ENCODE data around the gene GPR142.

The GPR142 gene

DNA sequence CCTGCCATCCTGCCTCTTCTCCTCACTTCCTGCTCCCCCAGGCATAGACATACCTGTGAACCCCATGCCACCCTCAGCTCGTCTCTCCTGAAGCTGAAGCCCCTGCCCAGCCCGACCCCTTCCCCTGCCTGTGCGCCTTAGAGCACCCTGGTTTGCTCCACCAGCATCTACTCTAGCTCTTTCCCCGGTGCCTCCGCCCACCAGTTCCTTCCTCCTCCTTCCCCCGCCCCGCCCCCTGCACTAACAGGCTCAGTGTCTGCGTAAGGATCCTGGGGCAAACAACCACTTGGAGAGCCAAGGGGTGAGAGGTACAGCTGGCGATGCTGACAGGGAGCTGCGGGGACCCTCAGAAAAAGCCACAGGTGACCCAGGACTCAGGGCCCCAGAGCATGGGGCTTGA lies 1.9 kb downstream of the GPR142 start:
- DNase-seq (ENCODE audit: low read depth in 4 of 4, low spot score in 1 of 4), result peak; percentile 15 to 60 (median 36)

DNA sequence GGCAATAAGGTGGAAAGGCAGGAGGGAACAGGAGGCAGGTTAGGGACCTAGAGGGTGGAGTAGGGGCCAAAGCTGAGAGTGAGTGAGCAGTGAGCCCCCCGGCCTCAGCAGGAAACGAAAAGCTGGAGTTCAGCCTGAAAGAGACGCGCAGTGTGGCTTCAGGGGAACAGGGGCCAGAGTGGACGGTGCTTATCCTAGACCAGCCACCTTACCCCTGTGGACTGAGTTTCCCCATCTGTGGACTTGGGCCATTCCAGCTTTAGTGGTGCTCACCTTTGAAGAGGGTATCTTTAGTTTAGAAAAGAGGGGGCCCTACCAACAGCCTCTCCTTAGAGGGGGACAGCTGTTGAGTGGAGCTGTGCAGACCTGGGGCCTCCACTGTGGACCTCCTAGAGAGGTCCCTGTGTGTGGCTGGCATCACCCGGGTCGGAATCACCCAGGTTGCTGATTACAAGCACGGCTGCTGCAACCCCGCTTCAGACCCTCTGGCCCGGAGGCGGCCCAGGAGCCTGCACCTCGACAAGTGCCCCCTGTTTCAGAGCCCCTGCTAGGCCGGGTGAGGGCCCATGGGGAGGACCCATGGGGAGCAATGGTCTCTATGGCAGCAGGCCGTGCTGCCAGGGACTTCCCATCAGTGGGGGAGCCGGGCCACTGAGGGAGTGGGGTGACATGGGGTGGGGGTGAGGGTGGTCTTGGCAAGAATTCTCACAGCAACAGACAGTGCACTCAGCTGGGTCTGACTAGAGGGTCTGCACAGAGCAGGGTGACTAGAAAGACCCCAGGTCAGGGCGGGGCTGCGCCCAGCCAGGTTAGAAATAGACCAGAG lies 2.6 kb downstream of the GPR142 start:
- DNase-seq (ENCODE audit: low read depth in 4 of 4, low spot score in 1 of 4), result no peak

DNA sequence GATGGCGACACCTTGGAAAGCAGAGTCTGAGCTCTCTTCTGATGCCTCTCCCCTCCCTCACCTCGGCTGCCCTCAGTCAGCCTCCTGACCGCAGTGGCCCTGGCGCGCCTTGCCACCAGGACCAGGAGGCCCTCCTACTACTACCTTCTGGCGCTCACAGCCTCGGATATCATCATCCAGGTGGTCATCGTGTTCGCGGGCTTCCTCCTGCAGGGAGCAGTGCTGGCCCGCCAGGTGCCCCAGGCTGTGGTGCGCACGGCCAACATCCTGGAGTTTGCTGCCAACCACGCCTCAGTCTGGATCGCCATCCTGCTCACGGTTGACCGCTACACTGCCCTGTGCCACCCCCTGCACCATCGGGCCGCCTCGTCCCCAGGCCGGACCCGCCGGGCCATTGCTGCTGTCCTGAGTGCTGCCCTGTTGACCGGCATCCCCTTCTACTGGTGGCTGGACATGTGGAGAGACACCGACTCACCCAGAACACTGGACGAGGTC lies 4.4 kb downstream of the GPR142 start:
- DNase-seq (ENCODE audit: low read depth in 4 of 4, low spot score in 1 of 4), result no peak

DNA sequence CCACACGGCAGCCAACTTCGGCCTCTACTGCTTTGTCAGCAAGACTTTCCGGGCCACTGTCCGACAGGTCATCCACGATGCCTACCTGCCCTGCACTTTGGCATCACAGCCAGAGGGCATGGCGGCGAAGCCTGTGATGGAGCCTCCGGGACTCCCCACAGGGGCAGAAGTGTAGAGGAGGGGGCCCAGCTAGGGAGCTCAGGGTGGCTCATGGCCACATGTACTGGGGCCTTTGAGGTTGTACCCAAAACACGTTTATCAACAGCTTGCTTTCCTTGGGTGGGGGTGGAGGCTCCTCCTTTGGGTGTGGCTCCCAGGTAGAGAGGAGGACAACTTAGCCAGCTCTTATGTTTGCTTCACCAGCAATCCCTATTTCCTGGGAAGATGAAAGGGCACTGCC lies 5.1 kb downstream of the GPR142 start:
- no peak for DNase-seq (ENCODE audit: low read depth in 4 of 4, low spot score in 1 of 4)

DNA sequence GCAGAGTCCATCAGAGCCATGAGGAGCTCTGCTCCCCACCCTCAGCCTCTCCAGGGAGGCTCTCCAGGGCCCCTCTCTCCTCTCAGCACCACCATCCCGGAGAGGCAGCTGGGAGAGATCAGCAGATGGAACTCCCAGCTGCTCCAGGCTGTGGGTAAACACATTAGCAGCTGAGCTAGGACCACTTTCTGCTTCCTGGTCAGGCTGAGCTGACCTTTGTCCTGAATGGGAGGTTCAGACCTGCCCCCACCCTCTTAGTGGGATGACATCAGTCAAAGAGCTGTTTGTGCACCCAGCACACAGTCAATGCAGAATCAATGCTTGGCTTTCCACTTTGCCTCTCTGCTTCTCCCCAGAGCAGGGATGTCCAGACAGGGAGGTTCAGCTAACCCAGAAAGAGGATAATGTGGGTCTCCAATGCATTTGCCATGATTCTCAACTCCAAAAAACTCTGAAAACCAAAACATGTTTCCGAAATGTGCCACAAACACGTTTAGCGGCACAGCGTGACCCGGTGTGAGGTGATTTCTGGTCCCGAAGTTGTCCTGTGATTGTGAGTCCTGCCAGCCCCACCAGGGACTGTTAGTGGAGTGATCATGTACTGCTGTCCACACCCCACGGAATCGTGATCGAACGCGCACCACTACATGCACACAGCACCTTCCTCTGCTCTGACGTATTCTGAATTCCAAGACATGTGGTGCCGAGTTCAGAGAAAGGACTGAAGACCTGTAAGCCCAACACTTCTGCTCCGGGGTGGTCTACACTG lies 6.7 kb downstream of the GPR142 start:
- DNase-seq (ENCODE audit: low read depth in 4 of 4, low spot score in 1 of 4), result no peak

DNA sequence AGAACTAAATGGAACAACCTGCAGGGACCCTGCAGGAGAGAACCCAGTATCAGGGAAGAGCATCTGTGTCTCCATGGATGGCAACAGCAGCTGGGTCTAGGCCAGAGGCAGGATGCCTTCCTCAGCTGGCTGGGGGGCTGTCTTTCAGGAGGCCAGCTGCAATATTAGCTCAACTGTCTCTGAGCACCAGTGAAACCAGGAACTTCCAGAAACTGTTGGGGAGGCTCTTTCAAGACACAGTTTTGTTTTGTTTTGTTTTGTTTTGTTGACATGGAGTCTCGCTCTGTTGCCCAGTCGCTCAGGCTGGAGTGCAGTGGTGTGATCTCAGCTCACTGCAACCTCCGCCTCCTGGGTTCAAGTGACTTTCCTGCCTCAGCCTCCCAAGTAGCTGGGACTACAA lies 7.6 kb downstream of the GPR142 start:
- no peak for DNase-seq (ENCODE audit: low read depth in 4 of 4, low spot score in 1 of 4)

DNA sequence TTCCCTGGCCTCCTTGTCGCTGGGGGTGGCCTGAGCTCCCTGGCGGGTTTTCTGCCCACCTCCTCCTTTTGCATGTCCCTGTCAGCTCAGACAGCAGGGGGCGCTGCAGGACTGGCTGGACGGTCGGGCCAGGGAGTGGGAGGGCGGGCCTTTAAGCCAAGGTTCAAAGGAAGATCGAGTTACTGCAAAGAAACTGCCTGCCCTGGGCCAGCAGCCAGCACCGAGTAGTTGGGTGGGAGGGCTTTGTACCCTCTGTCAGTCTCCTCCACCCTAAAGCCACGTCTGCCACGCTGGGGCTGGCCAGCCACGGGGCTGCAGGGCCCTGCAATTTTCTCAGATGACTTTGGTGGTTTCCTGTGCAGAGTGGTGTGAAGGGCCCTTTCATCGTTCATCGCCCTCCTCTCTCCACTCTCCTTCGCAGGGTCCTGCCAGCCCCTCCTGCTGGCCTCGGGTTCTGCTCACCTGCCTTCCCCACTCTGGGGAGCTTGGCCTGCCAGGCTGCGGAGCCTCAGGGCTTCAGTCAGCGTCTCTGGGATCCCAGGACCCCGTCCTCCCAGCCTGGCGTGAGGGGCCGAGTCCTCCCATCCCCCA lies 12.3 kb downstream of the GPR142 start:
- DNase-seq (ENCODE audit: low read depth in 4 of 4, low spot score in 1 of 4), result peak; percentile 88 to 95 (median 92)

DNA sequence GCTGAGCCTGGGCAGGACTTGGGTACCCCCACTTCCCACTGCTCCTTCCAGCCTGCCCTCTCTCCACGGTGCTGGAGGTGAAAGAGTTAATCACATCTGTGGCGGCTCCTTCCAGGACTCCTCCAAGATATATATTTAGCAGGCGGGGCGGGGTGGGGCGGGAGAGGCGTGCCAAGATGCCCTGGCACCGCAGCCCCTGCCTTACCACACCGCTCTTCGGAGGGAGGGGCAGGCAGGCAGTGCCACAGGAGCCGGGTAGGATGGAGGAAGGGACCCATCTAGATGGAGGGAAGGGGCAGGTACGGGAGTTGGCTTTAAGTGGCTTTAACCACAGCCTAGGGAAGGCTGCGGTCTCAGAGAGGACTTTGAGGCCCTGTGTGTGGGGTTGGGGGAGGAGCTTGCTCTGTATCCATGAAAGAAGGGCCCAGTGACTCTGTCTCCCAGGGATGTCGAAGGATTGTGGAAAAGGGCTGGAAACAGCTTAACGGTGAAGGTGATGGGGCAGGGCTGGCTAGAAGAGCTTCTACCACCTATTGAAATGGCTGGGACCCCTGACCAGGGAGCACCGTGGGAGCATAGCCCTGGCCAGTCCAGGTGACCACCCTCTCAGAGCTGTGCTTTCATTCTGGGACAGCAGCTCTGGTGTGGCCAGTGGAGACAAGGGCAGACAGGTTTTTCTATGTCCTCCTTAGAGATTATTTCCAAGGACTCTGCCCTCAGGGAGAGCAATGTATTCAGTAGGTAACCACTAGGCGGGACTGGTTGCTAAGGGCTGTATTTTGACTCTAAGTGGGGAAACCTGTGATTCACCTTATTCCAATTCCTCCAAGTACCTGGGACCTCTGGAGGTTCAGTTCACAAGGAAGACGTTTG lies 13.0 kb downstream of the GPR142 start:
- no peak for DNase-seq (ENCODE audit: low read depth in 4 of 4, low spot score in 1 of 4)

DNA sequence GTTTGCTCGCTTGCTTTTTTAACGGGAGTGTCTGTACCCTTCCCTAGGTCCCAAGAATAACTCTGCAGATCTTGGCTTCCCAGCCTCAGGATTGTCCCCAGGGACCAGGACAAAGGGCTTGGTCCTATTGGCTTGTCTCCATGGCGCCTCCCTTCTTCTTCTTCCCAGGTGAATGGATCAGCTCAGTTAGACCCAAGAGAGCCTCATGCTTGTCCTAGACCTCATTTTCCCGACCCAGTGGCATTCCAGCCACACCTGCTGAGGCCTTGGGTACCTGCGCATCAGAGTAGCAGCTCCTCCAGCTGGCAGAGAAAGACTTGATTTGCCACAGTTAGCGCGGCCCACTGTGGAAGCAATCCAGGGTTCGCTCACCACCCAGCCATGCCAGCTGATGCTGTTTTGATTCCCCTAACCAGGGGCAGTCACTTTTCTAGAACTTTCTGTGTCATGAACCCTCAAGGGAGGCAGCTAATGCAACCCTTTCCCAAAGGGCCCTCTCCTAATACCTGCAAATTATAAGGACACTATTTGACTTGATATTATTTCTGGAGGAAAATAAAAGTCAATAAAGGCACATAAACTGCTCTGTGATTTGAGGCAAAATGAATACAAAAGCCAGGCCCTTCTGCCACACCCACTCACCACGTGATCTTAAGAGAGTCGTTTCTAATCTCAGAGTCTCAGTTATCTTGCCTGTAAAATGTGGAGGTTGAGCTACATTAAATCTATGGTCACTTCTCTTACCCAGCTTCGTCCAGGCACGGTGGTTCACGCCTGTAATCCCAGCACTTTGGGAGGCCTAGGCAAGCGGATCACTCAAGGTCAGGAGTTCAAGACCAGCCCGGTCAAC lies 13.9 kb downstream of the GPR142 start:
- no peak for DNase-seq (ENCODE audit: low read depth in 4 of 4, low spot score in 1 of 4)

DNA sequence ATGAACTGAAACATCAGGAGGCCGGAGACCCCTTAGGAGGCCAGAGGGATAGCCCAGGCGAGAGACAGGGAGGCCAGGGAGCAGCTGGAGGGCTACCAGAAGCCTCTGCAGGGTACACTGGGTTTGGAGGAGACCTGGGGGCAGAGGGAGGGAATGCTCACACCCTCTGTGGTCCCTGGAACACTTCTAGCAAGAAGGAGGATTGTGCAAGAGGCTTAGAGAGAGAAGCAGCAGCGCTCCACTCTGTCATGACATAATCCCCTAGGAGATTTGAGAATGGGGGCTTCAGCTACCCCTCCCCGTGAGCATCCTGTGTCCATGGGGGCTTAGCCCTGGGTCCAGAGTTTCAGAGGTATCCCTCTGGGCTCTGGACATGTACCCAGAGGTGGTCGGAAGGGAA lies 15.8 kb downstream of the GPR142 start:
- DNase-seq (ENCODE audit: low read depth in 4 of 4, low spot score in 1 of 4), result no peak

DNA sequence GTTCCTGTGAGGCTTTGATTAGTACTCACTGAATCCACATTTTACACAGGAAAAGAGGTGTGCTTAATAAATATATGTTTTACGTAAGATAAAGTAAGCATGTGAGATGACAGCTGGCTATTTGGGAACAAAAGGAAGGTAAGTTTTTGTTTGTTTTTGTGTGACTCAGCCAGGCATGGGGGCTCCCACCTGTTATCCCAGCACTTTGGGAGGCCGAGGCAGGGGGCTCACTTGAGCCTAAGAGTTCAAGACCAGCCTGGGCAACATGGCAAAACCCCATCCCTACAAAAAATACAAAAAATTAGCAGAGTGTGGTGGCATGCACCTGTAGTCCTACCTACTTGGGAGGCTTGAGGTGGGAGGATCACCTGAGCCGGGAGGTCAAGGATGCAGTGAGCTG lies 17.9 kb downstream of the GPR142 start:
- no peak for DNase-seq (ENCODE audit: low read depth in 4 of 4, low spot score in 1 of 4)

DNA sequence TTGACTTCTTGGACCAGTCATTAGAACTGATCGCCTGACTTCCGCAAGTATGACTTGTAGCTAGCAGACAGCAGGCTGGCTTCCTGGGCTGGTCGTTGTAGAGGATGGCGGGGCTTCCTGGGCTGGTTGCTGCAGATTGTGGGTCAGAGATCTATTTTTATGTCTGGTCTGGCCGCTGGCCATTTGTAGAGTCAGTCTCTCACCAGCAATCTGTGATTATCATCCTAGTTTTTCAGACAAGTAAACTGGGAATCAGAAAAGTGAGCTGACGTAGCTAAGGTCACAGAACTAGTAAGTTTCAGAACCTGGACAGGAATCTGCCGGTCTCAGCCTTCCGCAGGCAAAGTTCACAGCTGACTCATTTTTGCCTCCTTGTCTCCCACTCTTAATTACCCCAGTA lies 19.1 kb downstream of the GPR142 start:
- no peak for DNase-seq (ENCODE audit: low read depth in 4 of 4, low spot score in 1 of 4)

DNA sequence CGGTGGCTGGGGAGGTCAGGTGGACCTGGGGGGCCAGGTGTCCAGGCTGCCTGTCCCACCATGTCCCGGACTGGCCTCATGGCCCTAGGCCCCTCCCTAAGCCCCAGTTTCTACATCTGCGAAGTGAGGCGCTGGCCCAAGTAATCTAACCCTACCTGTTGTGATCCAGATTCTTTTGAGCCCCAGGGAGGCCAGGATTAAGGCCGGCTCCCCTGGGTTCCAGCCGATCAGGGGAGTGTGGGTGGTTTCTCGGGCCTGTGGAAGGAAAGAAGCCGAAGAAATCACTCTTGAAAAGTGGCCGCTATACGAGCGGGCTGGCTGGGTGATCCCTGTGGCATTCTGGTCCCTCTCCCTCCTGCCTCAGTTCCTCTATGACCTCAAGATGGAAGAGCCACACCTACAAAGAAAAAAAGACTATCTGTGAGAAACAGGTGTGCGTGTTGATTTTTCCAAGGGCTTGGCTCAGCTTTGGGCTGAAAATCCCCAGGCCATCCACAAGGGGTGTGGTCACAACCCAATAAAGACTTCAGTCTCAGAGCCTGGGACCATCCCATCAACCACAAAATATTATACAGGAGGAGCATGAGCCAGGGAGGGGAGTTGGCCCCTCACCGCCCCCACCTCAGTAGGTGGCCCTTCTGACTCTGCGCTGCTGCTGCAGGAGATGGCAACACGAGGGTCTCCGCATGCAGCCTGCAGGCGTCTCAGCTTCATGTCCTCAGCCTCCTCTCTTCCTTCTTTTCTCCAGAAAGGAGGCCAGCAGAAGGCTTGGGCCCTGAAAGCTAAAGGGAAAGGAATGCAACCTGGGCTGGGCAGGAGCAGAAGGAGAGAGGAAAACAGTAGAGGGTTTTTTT lies 20.3 kb downstream of the GPR142 start:
- DNase-seq (ENCODE audit: low read depth in 4 of 4, low spot score in 1 of 4), result no peak

DNA sequence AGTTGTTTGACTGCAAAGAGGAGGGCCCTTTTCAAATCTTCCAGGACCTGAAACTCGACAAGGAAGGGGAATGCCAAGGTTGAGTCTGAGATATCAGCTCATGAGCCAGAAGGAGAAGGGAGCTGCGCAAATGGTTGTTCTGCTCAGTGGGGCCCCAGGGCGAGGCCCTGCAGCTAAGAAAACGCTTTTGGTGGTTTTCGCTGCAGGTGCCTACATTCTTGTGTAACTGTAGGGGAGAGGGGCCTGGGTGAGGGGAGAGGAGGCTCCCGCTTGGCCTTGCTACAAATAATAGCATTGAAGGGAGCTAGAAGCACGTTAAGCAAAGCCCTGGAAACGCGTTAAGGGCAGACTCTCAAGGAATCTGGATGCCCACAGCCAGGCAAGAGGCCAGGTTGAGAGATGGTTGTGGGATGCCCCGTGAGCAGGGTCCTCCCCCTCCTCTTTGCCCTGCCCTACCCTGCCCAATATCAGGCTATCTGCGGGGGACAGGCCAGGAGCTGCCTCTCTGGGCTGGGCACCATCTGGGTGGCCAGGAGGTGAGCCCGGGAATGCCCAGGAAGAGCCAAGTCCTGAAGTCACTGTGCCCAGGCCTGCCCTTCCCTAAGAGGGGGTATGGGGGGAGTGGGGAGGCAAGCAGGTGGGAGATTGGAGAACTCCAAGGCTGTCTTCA lies 21.9 kb downstream of the GPR142 start:
- no peak for DNase-seq (ENCODE audit: low read depth in 4 of 4, low spot score in 1 of 4)

DNA sequence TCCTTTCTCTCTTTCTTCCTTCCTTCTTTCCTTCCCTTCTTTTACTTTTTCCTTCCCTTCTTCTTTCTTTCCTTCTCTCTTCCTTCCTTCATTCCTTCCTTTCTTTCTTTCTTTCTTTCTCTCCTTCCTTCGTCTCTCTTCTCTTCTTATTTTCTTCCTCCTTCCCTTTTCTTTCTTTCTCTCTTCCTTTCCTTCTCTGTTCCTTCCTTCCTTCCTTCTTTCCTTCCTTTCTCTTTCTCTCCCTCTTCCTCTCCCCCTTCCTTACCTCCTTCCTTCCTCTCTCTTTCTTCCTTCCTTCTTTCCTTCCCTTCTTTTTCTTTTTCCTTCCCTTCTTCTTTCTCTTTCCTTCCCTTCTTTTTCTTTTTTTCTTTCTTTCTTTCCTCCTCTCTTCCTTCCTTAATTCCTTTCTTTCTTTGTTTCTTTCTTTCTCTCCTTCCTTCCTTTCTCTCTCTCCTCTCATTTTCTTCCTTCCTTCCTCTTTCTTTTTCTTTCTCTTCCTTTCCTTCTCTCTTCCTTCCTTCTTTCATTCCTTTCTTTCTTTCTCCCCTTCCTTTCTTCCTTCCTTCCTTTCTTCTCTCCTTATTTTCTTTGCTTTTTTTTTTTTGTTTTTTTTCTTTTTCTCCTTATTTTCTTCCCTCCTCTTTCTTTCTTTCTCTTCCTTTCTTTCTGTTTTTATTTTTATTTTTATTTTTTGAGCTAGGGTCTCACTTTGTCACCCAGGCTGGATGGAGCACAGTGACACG lies 22.8 kb downstream of the GPR142 start:
- DNase-seq (ENCODE audit: low read depth in 4 of 4, low spot score in 1 of 4), result no peak

DNA sequence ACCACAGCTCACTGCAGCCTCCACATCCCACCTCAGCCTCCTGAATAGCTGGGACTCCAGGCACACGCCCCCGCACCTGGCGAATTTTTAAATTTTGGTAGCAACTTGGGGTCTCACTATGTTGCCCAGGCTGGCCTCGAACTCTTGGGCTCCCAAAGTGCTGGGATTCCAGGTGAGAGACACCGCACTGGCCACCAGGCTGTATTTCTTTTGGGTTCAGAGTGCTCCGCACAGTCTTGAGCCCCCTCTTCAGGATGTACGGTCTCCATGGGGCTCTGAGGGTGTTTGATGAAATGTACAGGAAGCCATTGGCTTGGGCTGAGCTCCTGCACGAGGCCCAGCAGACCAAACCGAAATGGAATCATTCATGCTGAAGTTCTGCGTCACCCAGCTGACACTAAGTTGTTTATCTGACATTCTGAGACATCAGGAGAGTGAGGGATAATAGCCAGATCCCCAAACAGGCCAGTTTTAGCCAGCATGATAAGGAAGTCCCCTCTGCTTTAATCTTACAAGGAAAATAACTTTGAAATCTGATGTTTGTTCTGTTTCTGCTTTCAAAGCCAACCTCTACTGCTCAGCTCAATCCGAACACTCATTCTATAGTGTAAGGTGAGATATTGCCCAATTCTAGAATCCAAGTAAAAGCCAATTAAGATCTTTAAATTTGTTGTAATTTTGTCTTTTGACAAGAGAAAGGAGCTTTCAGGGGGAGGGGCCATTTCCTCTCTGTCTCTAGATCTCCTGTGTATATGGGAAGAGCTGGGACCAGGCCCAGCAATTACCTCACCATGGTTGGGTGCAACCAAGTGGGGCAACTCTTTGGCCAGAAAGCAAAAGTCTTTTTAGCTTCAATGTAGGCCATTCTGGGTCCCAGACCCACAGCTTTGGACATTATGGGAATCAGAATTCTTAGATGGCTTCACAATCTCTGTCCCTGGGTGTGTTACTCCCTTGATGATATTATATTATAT lies 23.7 kb downstream of the GPR142 start:
- no peak for DNase-seq (ENCODE audit: low read depth in 4 of 4, low spot score in 1 of 4)

DNA sequence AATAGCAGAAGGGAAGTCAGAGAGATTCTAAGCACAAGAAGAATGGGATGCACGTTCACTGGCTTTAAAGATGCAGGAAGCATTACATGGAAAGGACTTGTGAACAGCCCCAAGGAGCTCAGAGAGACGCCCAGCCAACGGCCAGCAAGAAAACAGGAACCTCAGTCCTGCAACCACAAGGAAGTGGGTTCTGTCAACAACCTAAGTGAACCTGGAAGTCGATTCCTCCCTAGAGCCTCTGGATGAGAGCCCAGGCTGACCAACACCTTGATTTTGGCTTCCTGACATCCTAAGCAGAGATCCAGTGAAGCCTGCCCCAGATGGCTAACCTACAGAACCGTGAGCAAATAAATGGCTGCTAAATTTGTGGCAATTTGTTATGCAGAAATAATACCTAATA lies 24.5 kb downstream of the GPR142 start:
- no peak for DNase-seq (ENCODE audit: low read depth in 4 of 4, low spot score in 1 of 4)
